GM12865 (cell line): ENCODE measurements around the gene SPDYE4.

Source experiments
- DNase-seq: peaks from one replicate; pipeline ENCODE4 v3.0.0; 2010; ENCODE audit warnings: low read depth
- H3K4me3 ChIP-seq: 2 replicates; pipeline ENCODE4 v1.5.1; 2011; ENCODE audit warnings: mild to moderate bottlenecking, low read depth, low read length, control low read depth
- CTCF ChIP-seq: IDR thresholded peaks from 2 replicates; pipeline ENCODE4 v1.5.1; 2011; ENCODE audit warnings: low read length, control low read depth, low read depth, inconsistent platforms; ENCODE audit not compliant: insufficient read depth; ENCODE audit errors: missing control alignments

Gene SPDYE4

GRCh38 chr17:8785547-8786413, 27.4 kb upstream of the SPDYE4 start:
- DNase-seq, result peak; percentile 62

GRCh38 chr17:8782176-8782575, 23.8 kb upstream of the SPDYE4 start:
- DNase-seq, result no peak
- H3K4me3 ChIP-seq, result no peak overlapping the region
- no peak for TF ChIP-seq CTCF

More at GRCh38 chr17:8785547-8786413, 27.4 kb upstream of the SPDYE4 start:
- no peak overlapping the region for H3K4me3 ChIP-seq
- peak; percentile 89 for TF ChIP-seq CTCF

- no peak for DNase-seq
- H3K4me3 ChIP-seq, result no peak overlapping the region
- no peak for TF ChIP-seq CTCF
Observed at GRCh38 chr17:8781776-8782175, 23.4 kb upstream of the SPDYE4 start.

- TF ChIP-seq CTCF, result no peak
- no peak for DNase-seq
- H3K4me3 ChIP-seq, result no peak overlapping the region
Observed at GRCh38 chr17:8776881-8777280, 18.5 kb upstream of the SPDYE4 start.

GRCh38 chr17:8776248-8776647, 17.9 kb upstream of the SPDYE4 start:
- no peak for TF ChIP-seq CTCF
- DNase-seq, result no peak
- H3K4me3 ChIP-seq, result no peak overlapping the region

GRCh38 chr17:8766731-8767130, 8.4 kb upstream of the SPDYE4 start:
- no peak overlapping the region for H3K4me3 ChIP-seq
- no peak for TF ChIP-seq CTCF
- DNase-seq, result no peak

- H3K4me3 ChIP-seq, result no peak overlapping the region
- no peak for TF ChIP-seq CTCF
- DNase-seq, result peak; percentile 31
Observed at GRCh38 chr17:8762012-8762411, 3.7 kb upstream of the SPDYE4 start.
